Progenitor cell of endocrine pancreas (in vitro differentiated cells): ENCODE data around the gene CDK14. TPM values are rescaled to one million over a fixed set of nuclear protein-coding genes. Genes with fewer than 3 reads are reported as not detected.

Source experiments
- DNase-seq: peaks from one replicate; pipeline ENCODE4 v3.0.0; 2021; ENCODE audit warnings: low spot score; ENCODE audit not compliant: unreplicated experiment
- H3K27ac Mint-ChIP-seq: 2 replicates; pipeline ENCODE4 v1.8.0; 2021; ENCODE audit warnings: mild to moderate bottlenecking, moderate library complexity, mixed read lengths
- H3K27me3 Mint-ChIP-seq: 2 replicates; pipeline ENCODE4 v1.8.0; 2021; ENCODE audit warnings: mixed read lengths
- H3K36me3 Mint-ChIP-seq: 2 replicates; pipeline ENCODE4 v1.8.0; 2022; ENCODE audit warnings: mixed read lengths; ENCODE audit not compliant: insufficient read depth
- H3K4me1 Mint-ChIP-seq: 2 replicates; pipeline ENCODE4 v1.8.0; 2021; ENCODE audit warnings: low read depth, mixed read lengths
- H3K4me3 Mint-ChIP-seq: 2 replicates; pipeline ENCODE4 v1.8.0; 2021; ENCODE audit warnings: low read depth, mild to moderate bottlenecking, moderate library complexity, mixed read lengths
- H3K9me3 Mint-ChIP-seq: 2 replicates; pipeline ENCODE4 v1.8.0; 2021; ENCODE audit warnings: low read depth, mixed read lengths
- total RNA-seq: library from RNA; stranded (reverse); gene quantifications from 2 replicates; pipeline ENCODE4 v1.2.1, GENCODE V29; 2021
- TF ChIP-seq, protein P1 (sequence below): fragments of 200-600 bp; sonication (generic); IDR thresholded peaks from one replicate; pipeline ENCODE4 v1.5.0; 2021; ENCODE audit warnings: antibody characterized with exemption, mild to moderate bottlenecking; ENCODE audit not compliant: unreplicated experiment

The CDK14 gene
- total RNA-seq, 1 donor from 2014 or later, result 117 TPM

DNA sequence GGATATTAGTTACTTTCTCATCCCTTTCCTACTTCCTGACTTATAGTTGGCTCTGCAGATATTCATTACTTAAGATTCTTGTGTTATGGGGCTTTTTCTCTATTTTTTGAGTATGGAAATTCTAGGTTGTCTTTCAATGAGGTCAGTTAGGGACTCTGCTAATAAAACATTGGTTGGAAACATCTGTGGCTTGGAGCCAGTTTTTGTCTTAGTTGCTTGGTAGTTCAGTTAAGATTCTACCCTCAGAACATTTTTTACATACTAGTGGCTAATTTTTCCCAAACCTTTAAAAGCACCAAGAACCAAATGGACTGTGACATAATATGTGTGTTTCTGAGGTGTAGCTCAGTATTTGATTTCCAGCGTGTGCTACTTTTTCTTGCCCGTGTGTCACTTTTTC is 362.5 kb downstream of the CDK14 start:
- Mint-ChIP-seq H3K9me3 (no peaks in the 10 kb centered on the region), H3K36me3 (peaks cover 13% of the 10 kb centered on the region), H3K4me3 (no peak overlapping the region), H3K4me1 (peaks cover 16% of the 10 kb centered on the region), H3K27ac (no peak overlapping the region), H3K27me3 (peaks cover 22% of the 10 kb centered on the region)
- TF ChIP-seq, protein P1, sequence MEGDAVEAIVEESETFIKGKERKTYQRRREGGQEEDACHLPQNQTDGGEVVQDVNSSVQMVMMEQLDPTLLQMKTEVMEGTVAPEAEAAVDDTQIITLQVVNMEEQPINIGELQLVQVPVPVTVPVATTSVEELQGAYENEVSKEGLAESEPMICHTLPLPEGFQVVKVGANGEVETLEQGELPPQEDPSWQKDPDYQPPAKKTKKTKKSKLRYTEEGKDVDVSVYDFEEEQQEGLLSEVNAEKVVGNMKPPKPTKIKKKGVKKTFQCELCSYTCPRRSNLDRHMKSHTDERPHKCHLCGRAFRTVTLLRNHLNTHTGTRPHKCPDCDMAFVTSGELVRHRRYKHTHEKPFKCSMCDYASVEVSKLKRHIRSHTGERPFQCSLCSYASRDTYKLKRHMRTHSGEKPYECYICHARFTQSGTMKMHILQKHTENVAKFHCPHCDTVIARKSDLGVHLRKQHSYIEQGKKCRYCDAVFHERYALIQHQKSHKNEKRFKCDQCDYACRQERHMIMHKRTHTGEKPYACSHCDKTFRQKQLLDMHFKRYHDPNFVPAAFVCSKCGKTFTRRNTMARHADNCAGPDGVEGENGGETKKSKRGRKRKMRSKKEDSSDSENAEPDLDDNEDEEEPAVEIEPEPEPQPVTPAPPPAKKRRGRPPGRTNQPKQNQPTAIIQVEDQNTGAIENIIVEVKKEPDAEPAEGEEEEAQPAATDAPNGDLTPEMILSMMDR, result no peak
- no peak for DNase-seq

DNA sequence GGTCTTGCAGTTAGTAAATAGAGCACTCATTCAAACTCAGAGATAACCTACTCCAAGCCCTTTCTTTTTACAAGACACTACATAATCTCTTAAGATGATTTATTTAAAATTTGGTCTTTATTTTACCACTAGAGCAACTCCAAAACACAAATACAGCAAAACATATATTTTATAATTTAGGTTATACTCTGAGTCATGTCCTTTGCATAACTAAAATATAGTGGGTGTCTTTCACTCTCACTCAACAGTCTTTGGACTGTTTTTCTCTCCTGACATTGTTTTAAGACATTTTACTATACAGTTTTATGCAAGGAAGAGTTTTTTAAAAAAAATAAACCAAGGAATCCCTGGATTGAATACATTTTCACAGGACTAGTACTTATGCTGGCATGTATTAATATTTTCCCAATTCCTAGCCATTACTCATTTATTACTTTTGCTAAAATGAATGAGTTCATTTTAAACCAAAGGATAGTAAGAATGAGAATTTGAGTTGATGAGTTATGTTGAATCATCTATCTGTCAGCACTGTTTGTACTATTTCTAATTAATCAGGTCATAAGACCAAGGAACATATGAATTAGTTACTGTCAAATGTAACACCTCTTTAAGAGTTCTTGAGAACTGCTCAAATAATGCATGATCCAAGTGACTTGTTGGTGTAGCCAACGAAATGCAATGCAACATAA is 365.1 kb downstream of the CDK14 start:
- H3K9me3 Mint-ChIP-seq, result no peaks in the 10 kb centered on the region
- peaks cover 8% of the 10 kb centered on the region for H3K4me1 Mint-ChIP-seq
- no peak overlapping the region for H3K27ac Mint-ChIP-seq
- TF ChIP-seq, protein P1, result no peak
- DNase-seq, result no peak
- no peak overlapping the region for H3K4me3 Mint-ChIP-seq
- peaks cover 14% of the 10 kb centered on the region for H3K36me3 Mint-ChIP-seq
- peaks cover 25% of the 10 kb centered on the region for H3K27me3 Mint-ChIP-seq

DNA sequence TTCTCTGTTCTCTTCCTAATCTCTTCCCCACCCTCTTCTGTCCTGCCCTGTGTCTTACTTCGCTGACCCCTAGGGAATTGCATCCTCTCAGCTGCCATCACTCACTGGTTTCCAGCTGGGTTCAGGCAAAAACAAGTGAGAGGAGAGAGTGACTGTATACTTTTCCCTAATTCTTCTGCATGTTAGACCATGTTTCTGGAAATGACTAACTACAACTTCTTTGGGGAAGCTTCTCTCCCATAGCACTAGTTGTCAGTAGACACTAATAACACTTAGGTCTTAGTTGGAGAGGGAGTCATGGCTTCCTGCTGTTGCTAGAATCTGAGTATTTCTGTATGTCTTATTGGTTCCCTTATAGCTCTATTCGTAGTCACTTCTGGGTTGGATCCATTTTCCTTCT is 369.1 kb downstream of the CDK14 start:
- TF ChIP-seq, protein P1, result no peak
- peaks cover 9% of the 10 kb centered on the region for H3K36me3 Mint-ChIP-seq
- H3K4me3 Mint-ChIP-seq, result no peak overlapping the region
- H3K27ac Mint-ChIP-seq, result no peak overlapping the region
- DNase-seq, result no peak
- no peaks in the 10 kb centered on the region for H3K9me3 Mint-ChIP-seq
- peaks cover 5% of the 10 kb centered on the region for H3K4me1 Mint-ChIP-seq
- peaks cover 10% of the 10 kb centered on the region for H3K27me3 Mint-ChIP-seq

DNA sequence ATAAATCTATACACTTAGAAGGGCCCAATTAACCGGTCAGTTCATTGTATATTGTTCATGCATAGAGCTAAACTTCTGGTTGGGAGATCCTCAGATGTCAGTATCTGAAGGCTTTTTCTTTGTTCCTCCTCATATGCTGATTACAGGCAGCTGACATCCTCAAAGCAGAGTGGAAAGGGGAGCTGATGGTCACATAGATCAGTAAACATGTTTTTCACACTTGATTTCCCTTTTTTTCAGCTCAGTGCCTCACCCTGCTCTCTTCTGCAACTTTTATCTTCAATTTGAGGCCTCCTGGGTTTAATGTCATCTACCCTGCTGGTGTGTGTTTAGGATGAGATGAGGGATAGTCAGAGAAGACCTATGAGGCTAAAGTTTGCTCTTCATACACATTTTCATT is 370.2 kb downstream of the CDK14 start:
- peaks cover 11% of the 10 kb centered on the region for H3K36me3 Mint-ChIP-seq

DNA sequence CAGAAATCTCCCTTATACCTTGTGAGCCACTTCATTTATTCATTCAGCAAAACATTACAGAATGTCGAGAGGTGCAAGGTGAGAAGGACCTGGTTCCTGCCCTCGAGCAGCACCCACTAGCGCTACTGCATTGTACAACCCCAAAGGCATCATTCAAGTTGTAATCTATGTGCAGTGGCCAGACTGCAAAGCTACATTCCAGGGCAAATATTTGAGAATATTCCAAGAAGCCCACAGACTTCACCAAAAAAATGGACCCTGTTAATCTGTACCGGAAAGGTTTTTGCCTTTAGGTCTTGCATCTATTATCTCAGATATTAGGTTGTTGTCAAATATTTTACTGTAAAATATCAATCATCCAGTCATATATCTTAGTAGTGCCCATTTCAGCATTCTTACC is 372.8 kb downstream of the CDK14 start:
- peaks cover 5% of the 10 kb centered on the region for H3K9me3 Mint-ChIP-seq
- H3K4me1 Mint-ChIP-seq, result peaks cover 11% of the 10 kb centered on the region
- TF ChIP-seq, protein P1, result no peak
- no peak for DNase-seq
- H3K36me3 Mint-ChIP-seq, result peaks cover 21% of the 10 kb centered on the region
- H3K4me3 Mint-ChIP-seq, result no peak overlapping the region
- peaks cover 4% of the 10 kb centered on the region for H3K27me3 Mint-ChIP-seq
- no peak overlapping the region for H3K27ac Mint-ChIP-seq

More for the DNA sequence above, 370.2 kb downstream of the CDK14 start:
- Mint-ChIP-seq H3K27me3 (peaks cover 8% of the 10 kb centered on the region), H3K9me3 (no peaks in the 10 kb centered on the region), H3K4me1 (peaks cover 11% of the 10 kb centered on the region), H3K4me3 (no peak overlapping the region), H3K27ac (no peak overlapping the region)
- TF ChIP-seq, protein P1, result no peak
- no peak for DNase-seq
